ENCODE measurements around the gene TMEM25. TPM values are rescaled to one million over a fixed set of nuclear protein-coding genes. Genes with fewer than 3 reads are reported as not detected.

The TMEM25 gene
- total RNA-seq, result 20.9 and 33.6 TPM in 2 replicates

GRCh38 chr11:118530683-118531596 lies at the start of gene TMEM25:
TSS of gene TMEM25 (plus strand) at chr11:118531192. CDS start at chr11:118531802, 610 bp downstream.

GRCh38 chr11:118527109-118527508 lies 3.9 kb upstream of the TMEM25 start, which contains the start of gene TTC36:
TSS of gene TTC36 (plus strand) at chr11:118527474. CDS start at chr11:118527495, 21 bp downstream.

GRCh38 chr11:118572061-118572980 lies 41.3 kb downstream of the TMEM25 start, which contains the start of gene ARCN1:
TSS of gene ARCN1 (plus strand) at chr11:118572409. CDS start at chr11:118572548, 139 bp downstream.

Other genes starting within 250 kb of the TMEM25 start
- gene CD3E, start 226.5 kb upstream of the TMEM25 start, total RNA-seq, result 0.33 TPM in 1 of 2 replicates, not detected in the other
- not detected in 2 replicates for gene CD3D, start 188.5 kb upstream of the TMEM25 start, total RNA-seq
- not detected in 2 replicates for gene CD3G, start 186.8 kb upstream of the TMEM25 start, total RNA-seq
- gene UBE4A, start 171.6 kb upstream of the TMEM25 start, total RNA-seq, result 55.9 and 60.8 TPM in 2 replicates
- 35.8 and 42.5 TPM in 2 replicates for gene ATP5MG, start 129.6 kb upstream of the TMEM25 start, total RNA-seq
- 44.1 and 56.4 TPM in 2 replicates for gene KMT2A, start 94.7 kb upstream of the TMEM25 start, total RNA-seq
- 0.19 and 2.9 TPM in 2 replicates for gene TTC36, start 3.7 kb upstream of the TMEM25 start, total RNA-seq
- gene IFT46, start 34.7 kb downstream of the TMEM25 start, total RNA-seq, result 30.1 and 33.5 TPM in 2 replicates
- gene ARCN1, start 41.2 kb downstream of the TMEM25 start, total RNA-seq, result 171 and 177 TPM in 2 replicates
- 122 and 153 TPM in 2 replicates for gene PHLDB1, start 76.4 kb downstream of the TMEM25 start, total RNA-seq
- not detected in 2 replicates for gene TREH, start 148.5 kb downstream of the TMEM25 start, total RNA-seq

All from vein endothelial cell (primary cell).